ENCODE results near the gene SPG11. TPM values are rescaled to one million over a fixed set of nuclear protein-coding genes. Genes with fewer than 3 reads are reported as not detected.

SPG11 gene
- total and polyA plus RNA-seq, 10 of the 15 experiments (the other 5 are each of a cell fraction or from before 2014, with no cell fraction given) = 22.1 to 85.1 (median 47.2) TPM

DNA sequence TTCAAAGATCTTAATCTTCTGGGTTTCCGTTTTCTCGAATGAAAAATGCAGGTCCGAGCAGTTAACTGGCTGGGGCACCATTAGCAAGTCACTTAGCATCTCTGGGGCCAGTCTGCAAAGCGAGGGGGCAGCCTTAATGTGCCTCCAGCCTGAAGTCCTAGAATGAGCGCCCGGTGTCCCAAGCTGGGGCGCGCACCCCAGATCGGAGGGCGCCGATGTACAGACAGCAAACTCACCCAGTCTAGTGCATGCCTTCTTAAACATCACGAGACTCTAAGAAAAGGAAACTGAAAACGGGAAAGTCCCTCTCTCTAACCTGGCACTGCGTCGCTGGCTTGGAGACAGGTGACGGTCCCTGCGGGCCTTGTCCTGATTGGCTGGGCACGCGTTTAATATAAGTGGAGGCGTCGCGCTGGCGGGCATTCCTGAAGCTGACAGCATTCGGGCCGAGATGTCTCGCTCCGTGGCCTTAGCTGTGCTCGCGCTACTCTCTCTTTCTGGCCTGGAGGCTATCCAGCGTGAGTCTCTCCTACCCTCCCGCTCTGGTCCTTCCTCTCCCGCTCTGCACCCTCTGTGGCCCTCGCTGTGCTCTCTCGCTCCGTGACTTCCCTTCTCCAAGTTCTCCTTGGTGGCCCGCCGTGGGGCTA lies 47.8 kb upstream of the SPG11 start, which contains the start of the genes B2M and PATL2 (continued):
- TF ChIP-seq DPF2 (IDR thresholded peaks at IDR 0.05) (peak; percentile 45; the same call in 1 of the 2 replicates), MXI1 (IDR thresholded peaks at IDR 0.05; ENCODE audit: low read depth, low read length) (no peak), NR2F1 (conservative IDR thresholded peaks at IDR 0.05) (no peak; the same call in 1 of the 2 replicates), RAD51 (IDR thresholded peaks at IDR 0.05) (peak; percentile 44; the same call in 1 of the 2 replicates), KAT2A (conservative IDR thresholded peaks at IDR 0.05; ENCODE audit: control insufficient read depth, low read depth, low read length) (no peak), NFYB (IDR thresholded peaks at IDR 0.05; ENCODE audit: insufficient read depth, low read depth, low read length) (peak; percentile 99), SPI1 (IDR thresholded peaks at IDR 0.05; ENCODE audit: borderline replicate concordance, insufficient read depth, low read depth, low read length) (no peak), SREBF1 (IDR thresholded peaks at IDR 0.05; ENCODE audit: low read length) (0 out of 2 replicates have a peak, but pooled peaks have one; percentile 56), MTA3 (IDR thresholded peaks at IDR 0.05; ENCODE audit: borderline replicate concordance, low read length) (no peak; the same call in 1 of the 2 replicates), POLR2AphosphoS2 (IDR thresholded peaks at IDR 0.05; ENCODE audit: low read depth, low read length) (peak; percentile 100), EZH2 (IDR thresholded peaks at IDR 0.05; ENCODE audit: borderline replicate concordance, control insufficient read depth, low read depth, low read length) (no peak), NBN (IDR thresholded peaks at IDR 0.05) (peak; percentile 95), SMARCA5 (IDR thresholded peaks at IDR 0.05) (no peak), TCF7 (IDR thresholded peaks at IDR 0.05; ENCODE audit: borderline replicate concordance) (no peak), EP300 (IDR thresholded peaks at IDR 0.05; ENCODE audit: borderline replicate concordance in 1 of 2, control insufficient read depth in 1 of 2, low read depth in 2 of 2, low read length in 2 of 2) (no peak; a peak in 1 of 4 replicates), WRNIP1 (IDR thresholded peaks at IDR 0.05; ENCODE audit: borderline replicate concordance, low read depth, low read length) (peak; percentile 85; the same call in 1 of the 2 replicates), E2F4 (IDR thresholded peaks at IDR 0.05; ENCODE audit: low read depth, low read length) (peak; percentile 62)
- TF ChIP-seq, protein P1, sequence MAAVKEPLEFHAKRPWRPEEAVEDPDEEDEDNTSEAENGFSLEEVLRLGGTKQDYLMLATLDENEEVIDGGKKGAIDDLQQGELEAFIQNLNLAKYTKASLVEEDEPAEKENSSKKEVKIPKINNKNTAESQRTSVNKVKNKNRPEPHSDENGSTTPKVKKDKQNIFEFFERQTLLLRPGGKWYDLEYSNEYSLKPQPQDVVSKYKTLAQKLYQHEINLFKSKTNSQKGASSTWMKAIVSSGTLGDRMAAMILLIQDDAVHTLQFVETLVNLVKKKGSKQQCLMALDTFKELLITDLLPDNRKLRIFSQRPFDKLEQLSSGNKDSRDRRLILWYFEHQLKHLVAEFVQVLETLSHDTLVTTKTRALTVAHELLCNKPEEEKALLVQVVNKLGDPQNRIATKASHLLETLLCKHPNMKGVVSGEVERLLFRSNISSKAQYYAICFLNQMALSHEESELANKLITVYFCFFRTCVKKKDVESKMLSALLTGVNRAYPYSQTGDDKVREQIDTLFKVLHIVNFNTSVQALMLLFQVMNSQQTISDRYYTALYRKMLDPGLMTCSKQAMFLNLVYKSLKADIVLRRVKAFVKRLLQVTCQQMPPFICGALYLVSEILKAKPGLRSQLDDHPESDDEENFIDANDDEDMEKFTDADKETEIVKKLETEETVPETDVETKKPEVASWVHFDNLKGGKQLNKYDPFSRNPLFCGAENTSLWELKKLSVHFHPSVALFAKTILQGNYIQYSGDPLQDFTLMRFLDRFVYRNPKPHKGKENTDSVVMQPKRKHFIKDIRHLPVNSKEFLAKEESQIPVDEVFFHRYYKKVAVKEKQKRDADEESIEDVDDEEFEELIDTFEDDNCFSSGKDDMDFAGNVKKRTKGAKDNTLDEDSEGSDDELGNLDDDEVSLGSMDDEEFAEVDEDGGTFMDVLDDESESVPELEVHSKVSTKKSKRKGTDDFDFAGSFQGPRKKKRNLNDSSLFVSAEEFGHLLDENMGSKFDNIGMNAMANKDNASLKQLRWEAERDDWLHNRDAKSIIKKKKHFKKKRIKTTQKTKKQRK (IDR thresholded peaks at IDR 0.05; ENCODE audit: low read depth, low read length) = no peak
- TF ChIP-seq, protein P2, sequence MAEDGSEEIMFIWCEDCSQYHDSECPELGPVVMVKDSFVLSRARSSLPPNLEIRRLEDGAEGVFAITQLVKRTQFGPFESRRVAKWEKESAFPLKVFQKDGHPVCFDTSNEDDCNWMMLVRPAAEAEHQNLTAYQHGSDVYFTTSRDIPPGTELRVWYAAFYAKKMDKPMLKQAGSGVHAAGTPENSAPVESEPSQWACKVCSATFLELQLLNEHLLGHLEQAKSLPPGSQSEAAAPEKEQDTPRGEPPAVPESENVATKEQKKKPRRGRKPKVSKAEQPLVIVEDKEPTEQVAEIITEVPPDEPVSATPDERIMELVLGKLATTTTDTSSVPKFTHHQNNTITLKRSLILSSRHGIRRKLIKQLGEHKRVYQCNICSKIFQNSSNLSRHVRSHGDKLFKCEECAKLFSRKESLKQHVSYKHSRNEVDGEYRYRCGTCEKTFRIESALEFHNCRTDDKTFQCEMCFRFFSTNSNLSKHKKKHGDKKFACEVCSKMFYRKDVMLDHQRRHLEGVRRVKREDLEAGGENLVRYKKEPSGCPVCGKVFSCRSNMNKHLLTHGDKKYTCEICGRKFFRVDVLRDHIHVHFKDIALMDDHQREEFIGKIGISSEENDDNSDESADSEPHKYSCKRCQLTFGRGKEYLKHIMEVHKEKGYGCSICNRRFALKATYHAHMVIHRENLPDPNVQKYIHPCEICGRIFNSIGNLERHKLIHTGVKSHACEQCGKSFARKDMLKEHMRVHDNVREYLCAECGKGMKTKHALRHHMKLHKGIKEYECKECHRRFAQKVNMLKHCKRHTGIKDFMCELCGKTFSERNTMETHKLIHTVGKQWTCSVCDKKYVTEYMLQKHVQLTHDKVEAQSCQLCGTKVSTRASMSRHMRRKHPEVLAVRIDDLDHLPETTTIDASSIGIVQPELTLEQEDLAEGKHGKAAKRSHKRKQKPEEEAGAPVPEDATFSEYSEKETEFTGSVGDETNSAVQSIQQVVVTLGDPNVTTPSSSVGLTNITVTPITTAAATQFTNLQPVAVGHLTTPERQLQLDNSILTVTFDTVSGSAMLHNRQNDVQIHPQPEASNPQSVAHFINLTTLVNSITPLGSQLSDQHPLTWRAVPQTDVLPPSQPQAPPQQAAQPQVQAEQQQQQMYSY (CRISPR knock-in tag; IDR thresholded peaks at IDR 0.05) = no peak
